Measurements from ENCODE around the gene FITM1.

FITM1 gene

DNA sequence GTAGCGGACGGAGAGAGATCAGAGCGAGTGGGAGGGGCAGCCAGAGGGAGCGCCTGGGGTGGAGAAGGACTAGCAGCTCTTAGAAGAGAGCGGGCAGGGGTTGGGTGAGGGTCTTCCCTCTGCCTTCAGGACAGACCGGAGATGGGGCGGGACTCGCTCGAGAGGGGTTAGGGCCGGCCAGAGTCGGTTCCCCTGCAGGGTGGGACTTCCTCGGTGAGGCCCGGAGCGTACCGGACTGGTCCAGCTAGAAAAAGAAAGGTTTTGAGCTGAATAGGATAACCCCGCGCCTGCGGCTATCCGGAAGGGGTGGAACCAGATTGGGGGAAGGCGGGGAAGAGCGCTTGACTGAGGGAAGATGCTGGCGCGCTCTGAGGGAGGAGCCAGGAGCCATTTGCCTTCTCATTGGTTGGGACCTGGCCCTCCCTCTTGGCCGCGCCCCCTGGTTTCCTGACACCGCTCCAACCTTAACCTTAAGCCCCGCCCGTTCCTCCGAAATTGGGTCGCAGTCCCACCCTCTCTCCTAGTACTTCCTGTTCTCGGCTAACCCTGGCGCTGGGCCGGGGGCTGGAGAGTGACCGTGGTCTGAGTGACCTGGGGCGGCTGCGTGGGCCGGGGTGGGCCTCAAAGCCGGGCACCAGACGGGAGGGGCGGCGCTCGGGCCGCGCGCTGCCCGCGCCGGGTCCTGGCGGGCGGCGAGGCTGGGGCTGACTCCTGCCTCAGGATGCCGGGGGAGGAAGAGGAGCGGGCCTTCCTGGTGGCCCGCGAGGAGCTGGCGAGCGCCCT lies 16.7 kb downstream of the FITM1 start, which contains the start of gene RNF31:
RNF31 (plus strand) TSS at position 521 of the 783 bp plus-strand sequence; CDS start at position 722, 201 bp downstream.
- Histone ChIP-seq H3K4me3 (ENCODE audit: low read depth, low read length) (peak within 1 kb of the TSS; percentile 91), H3K36me3 (ENCODE audit: control insufficient read depth in 2 of 2, insufficient read depth in 1 of 2, low read length in 2 of 2) (peaks cover 15 to 59% of the 10 kb centered on the region in 2 experiments), H3K27ac (ENCODE audit: extremely low read depth, low read depth, low read length) (peak within 1 kb of the TSS; percentile 81; the same call in 1 of the 2 replicates), H3K9me3 (ENCODE audit: control insufficient read depth, insufficient read depth, low read depth, low read length) (no peaks in the 10 kb centered on the region), H3K4me1 (ENCODE audit: control insufficient read depth, insufficient read depth, low read length) (peaks cover 8% of the 10 kb centered on the region)
- ChIA-PET CTCF (interaction anchor here (0.5 to 3.7 kb wide), 9 partner anchors 10 to 1052 kb away, joined by 3 to 34 read pairs (median 4); partner anchors contain the start of genes C14orf119 and IRF9), POLR2A (interaction anchor here (0.6 to 3.8 kb wide), 19 partner anchors 9 to 124 kb away, joined by 3 to 79 read pairs (median 7); partner anchors contain the start of genes CHMP4A, DCAF11, IPO4 and IRF9)
- TF ChIP-seq GLIS1 (tag by site-specific recombination; IDR thresholded peaks at IDR 0.05) (no peak; the same call in 1 of the 2 replicates), ZNF596 (tag by site-specific recombination; IDR thresholded peaks at IDR 0.05) (no peak), ZNF366 (tag by site-specific recombination; conservative IDR thresholded peaks at IDR 0.05) (0 out of 2 replicates have a peak, but pooled peaks have one; percentile 28), ZNF785 (tag by site-specific recombination; IDR thresholded peaks at IDR 0.05) (no peak), ZNF138 (tag by site-specific recombination; IDR thresholded peaks at IDR 0.05; ENCODE audit: borderline replicate concordance) (no peak), ZNF549 (tag by site-specific recombination; IDR thresholded peaks at IDR 0.05) (no peak), ZNF10 (tag by site-specific recombination; IDR thresholded peaks at IDR 0.05) (no peak), ZNF555 (tag by site-specific recombination; conservative IDR thresholded peaks at IDR 0.05) (no peak), ZNF548 (tag by site-specific recombination; IDR thresholded peaks at IDR 0.05) (no peak), ZNF521 (tag by site-specific recombination; IDR thresholded peaks at IDR 0.05) (no peak), ZBTB1 (tag by site-specific recombination; IDR thresholded peaks at IDR 0.05) (no peak), HOXC10 (CRISPR knock-in tag; IDR thresholded peaks at IDR 0.05) (no peak), ZNF391 (tag by site-specific recombination; IDR thresholded peaks at IDR 0.05; ENCODE audit: borderline replicate concordance, low read depth) (peak; percentile 38; the same call in 1 of the 2 replicates), ZNF433 (tag by site-specific recombination; IDR thresholded peaks at IDR 0.05; ENCODE audit: low read depth) (no peak), ZNF791 (tag by site-specific recombination; IDR thresholded peaks at IDR 0.05) (no peak), ZBTB8A (tag by site-specific recombination; IDR thresholded peaks at IDR 0.05) (no peak), ZNF677 (tag by site-specific recombination; IDR thresholded peaks at IDR 0.05) (no peak), ZBTB11 (tag by site-specific recombination; conservative IDR thresholded peaks at IDR 0.05; ENCODE audit: low read depth) (peak; percentile 45), ATF2 (tag by site-specific recombination; IDR thresholded peaks at IDR 0.05; ENCODE audit: low read depth) (no peak), ZNF664 (tag by site-specific recombination; IDR thresholded peaks at IDR 0.05) (no peak), ZSCAN30 (tag by site-specific recombination; IDR thresholded peaks at IDR 0.05) (0 out of 2 replicates have a peak, but pooled peaks have one; percentile 54), ZXDB (tag by site-specific recombination; IDR thresholded peaks at IDR 0.05) (no peak; the same call in 1 of the 2 replicates), ZNF16 (tag by site-specific recombination; IDR thresholded peaks at IDR 0.05; ENCODE audit: low read depth) (no peak), ZNF76 (tag by site-specific recombination; IDR thresholded peaks at IDR 0.05; ENCODE audit: borderline replicate concordance, low read depth) (no peak)
- TF ChIP-seq, protein P1, sequence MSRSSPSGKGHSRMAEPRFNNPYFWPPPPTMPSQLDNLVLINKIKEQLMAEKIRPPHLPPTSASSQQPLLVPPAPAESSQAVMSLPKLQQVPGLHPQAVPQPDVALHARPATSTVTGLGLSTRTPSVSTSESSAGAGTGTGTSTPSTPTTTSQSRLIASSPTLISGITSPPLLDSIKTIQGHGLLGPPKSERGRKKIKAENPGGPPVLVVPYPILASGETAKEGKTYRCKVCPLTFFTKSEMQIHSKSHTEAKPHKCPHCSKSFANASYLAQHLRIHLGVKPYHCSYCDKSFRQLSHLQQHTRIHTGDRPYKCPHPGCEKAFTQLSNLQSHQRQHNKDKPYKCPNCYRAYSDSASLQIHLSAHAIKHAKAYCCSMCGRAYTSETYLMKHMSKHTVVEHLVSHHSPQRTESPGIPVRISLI (tag by site-specific recombination; IDR thresholded peaks at IDR 0.05): no peak
- TF ChIP-seq, protein P2, sequence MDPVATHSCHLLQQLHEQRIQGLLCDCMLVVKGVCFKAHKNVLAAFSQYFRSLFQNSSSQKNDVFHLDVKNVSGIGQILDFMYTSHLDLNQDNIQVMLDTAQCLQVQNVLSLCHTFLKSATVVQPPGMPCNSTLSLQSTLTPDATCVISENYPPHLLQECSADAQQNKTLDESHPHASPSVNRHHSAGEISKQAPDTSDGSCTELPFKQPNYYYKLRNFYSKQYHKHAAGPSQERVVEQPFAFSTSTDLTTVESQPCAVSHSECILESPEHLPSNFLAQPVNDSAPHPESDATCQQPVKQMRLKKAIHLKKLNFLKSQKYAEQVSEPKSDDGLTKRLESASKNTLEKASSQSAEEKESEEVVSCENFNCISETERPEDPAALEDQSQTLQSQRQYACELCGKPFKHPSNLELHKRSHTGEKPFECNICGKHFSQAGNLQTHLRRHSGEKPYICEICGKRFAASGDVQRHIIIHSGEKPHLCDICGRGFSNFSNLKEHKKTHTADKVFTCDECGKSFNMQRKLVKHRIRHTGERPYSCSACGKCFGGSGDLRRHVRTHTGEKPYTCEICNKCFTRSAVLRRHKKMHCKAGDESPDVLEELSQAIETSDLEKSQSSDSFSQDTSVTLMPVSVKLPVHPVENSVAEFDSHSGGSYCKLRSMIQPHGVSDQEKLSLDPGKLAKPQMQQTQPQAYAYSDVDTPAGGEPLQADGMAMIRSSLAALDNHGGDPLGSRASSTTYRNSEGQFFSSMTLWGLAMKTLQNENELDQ (tag by site-specific recombination; IDR thresholded peaks at IDR 0.05; ENCODE audit: low read depth): no peak
- TF ChIP-seq, protein P3, sequence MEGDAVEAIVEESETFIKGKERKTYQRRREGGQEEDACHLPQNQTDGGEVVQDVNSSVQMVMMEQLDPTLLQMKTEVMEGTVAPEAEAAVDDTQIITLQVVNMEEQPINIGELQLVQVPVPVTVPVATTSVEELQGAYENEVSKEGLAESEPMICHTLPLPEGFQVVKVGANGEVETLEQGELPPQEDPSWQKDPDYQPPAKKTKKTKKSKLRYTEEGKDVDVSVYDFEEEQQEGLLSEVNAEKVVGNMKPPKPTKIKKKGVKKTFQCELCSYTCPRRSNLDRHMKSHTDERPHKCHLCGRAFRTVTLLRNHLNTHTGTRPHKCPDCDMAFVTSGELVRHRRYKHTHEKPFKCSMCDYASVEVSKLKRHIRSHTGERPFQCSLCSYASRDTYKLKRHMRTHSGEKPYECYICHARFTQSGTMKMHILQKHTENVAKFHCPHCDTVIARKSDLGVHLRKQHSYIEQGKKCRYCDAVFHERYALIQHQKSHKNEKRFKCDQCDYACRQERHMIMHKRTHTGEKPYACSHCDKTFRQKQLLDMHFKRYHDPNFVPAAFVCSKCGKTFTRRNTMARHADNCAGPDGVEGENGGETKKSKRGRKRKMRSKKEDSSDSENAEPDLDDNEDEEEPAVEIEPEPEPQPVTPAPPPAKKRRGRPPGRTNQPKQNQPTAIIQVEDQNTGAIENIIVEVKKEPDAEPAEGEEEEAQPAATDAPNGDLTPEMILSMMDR (tag by site-specific recombination; IDR thresholded peaks at IDR 0.05): no peak

Measured in HEK293 (cell line).